Panc1 (cell line): ENCODE measurements around the gene ADGRD1. TPM values are rescaled to one million over a fixed set of nuclear protein-coding genes. Genes with fewer than 3 reads are reported as not detected.

Source experiments
- ATAC-seq: fragments of 200-7000 bp; cut with Tn5 transposase; 2 replicates; pipeline ENCODE4 v1.9.1; 2020; ENCODE audit warnings: mild to moderate bottlenecking, moderate library complexity
- BruUV-seq: library from RNA; stranded (reverse); fragments of 400-500 nt; replicated peaks from 2 replicates; lab custom pipeline; 2021; lab: Mats Ljungman, UMichigan
- CTCF ChIA-PET: fragments of 300-600 bp; sonication (Branson Sonifier 250); formaldehyde crosslinking; loops from one replicate; lab custom pipeline; 2022; ENCODE audit warnings: antibody characterized with exemption; lab: Charles Lee
- POLR2A ChIA-PET: fragments of 300-600 bp; sonication (Branson Sonifier 250); formaldehyde crosslinking; loops from one replicate; lab custom pipeline; 2022; ENCODE audit warnings: antibody characterized with exemption; lab: Charles Lee
- DNase-seq: peaks from one replicate; pipeline ENCODE4 v3.0.0-alpha.2; 2010; ENCODE audit warnings: low read depth, low spot score
- H3K27ac ChIP-seq: 2 replicates; pipeline ENCODE4 v1.5.1; 2011; ENCODE audit warnings: mild to moderate bottlenecking, low read length, inconsistent platforms
- H3K27me3 ChIP-seq: fragments of 200-500 bp; sonication (Bioruptor generic); 2 replicates; pipeline ENCODE4 v1.6.0; 2014; ENCODE audit warnings: low read length, inconsistent platforms; ENCODE audit not compliant: control insufficient read depth, insufficient read depth
- H3K36me3 ChIP-seq: fragments of 200-500 bp; sonication (Bioruptor generic); 2 replicates; pipeline ENCODE4 v1.5.1; 2014; ENCODE audit warnings: inconsistent platforms, mild to moderate bottlenecking, low read length, moderate library complexity; ENCODE audit not compliant: control insufficient read depth, insufficient read depth
- H3K4me1 ChIP-seq: 2 replicates; pipeline ENCODE4 v1.5.1; 2011; ENCODE audit warnings: inconsistent platforms, mild to moderate bottlenecking, low read length, moderate library complexity; ENCODE audit not compliant: control insufficient read depth, insufficient read depth
- H3K4me3 ChIP-seq, 2 experiments: 2 replicates each; pipeline ENCODE4 v1.5.1; 2011 to 2012; ENCODE audit warnings: low read depth in 2 of 2, low read length in 2 of 2, mild to moderate bottlenecking in 2 of 2, inconsistent platforms in 1 of 2, moderate library complexity in 1 of 2
- H3K9me3 ChIP-seq: fragments of 200-500 bp; sonication (Bioruptor generic); 2 replicates; pipeline ENCODE4 v1.5.1; 2014; ENCODE audit warnings: low read depth, mild to moderate bottlenecking, inconsistent platforms, low read length, moderate library complexity; ENCODE audit not compliant: control insufficient read depth, insufficient read depth
- CTCF ChIP-seq: fragments of 450-650 bp; IDR thresholded peaks from 2 replicates; pipeline ENCODE4 v1.5.1; 2017; ENCODE audit warnings: mild to moderate bottlenecking
- POLR2AphosphoS5 ChIP-seq: IDR thresholded peaks from 2 replicates; pipeline ENCODE4 v1.6.1; 2012; ENCODE audit warnings: mild to moderate bottlenecking, low read depth, low read length, moderate library complexity
- REST ChIP-seq, 2 experiments: IDR thresholded peaks; 2 replicates each; pipeline ENCODE4 v1.6.1; 2011 to 2012; ENCODE audit warnings: low read depth in 2 of 2, control low read depth in 1 of 2, low read length in 1 of 2, mild to moderate bottlenecking in 1 of 2, moderate library complexity in 1 of 2; ENCODE audit not compliant: insufficient read depth in 1 of 2
- SIN3A ChIP-seq: IDR thresholded peaks from 2 replicates; pipeline ENCODE4 v1.6.1; 2012; ENCODE audit warnings: low read depth, mild to moderate bottlenecking, low read length, moderate library complexity, borderline replicate concordance; ENCODE audit not compliant: insufficient read depth
- TCF7L2 ChIP-seq: IDR thresholded peaks from 2 replicates; pipeline ENCODE4 v1.6.1; 2011; ENCODE audit warnings: mild to moderate bottlenecking, low read depth, low read length, inconsistent platforms
- in situ Hi-C: cut with HindIII; loops from 2 replicates; pipeline ENCODE4 v1.10.0; 2016; ENCODE audit warnings: low sequenced_read_pairs, low pct_unique_long_range_greater_than_20kb
- intact Hi-C: fragments of 100-400 bp; cut with micrococcal nuclease; formaldehyde crosslinking; loops from one replicate; pipeline ENCODE4 v1.10.0; 2022; ENCODE audit not compliant: unreplicated experiment
- total RNA-seq: library from RNA; stranded (reverse); gene quantifications from one replicate; pipeline ENCODE4 v1.2.1, GENCODE V29; 2021; ENCODE audit not compliant: unreplicated experiment

The ADGRD1 gene
- total RNA-seq, 1 experiment from 2014 or later, result 0.21 TPM

- BruUV-seq, result no TSS peak
- CTCF ChIA-PET, result no interaction called here
- H3K36me3 ChIP-seq, result no peaks in the 10 kb centered on the region
- DNase-seq (no peak), ATAC-seq (no peak)
- in situ Hi-C loops (no loop called here), intact Hi-C loops (no loop called here)
- H3K27ac ChIP-seq, result no peak overlapping the region
- H3K4me3 ChIP-seq, result no peak overlapping the region
- H3K27me3 ChIP-seq, result peaks cover 6% of the 10 kb centered on the region
- H3K4me1 ChIP-seq, result no peaks in the 10 kb centered on the region
- TF ChIP-seq SIN3A (no peak), REST (IDR thresholded peaks at IDR 0.05; ENCODE audit: insufficient read depth in 1 of 2, low read depth in 2 of 2, low read length in 1 of 2) (no peak), CTCF (no peak), TCF7L2 (no peak), POLR2AphosphoS5 (no peak)
- no peaks in the 10 kb centered on the region for H3K9me3 ChIP-seq
- POLR2A ChIA-PET, result no interaction called here
These were observed 38.7 kb downstream of the ADGRD1 start for GRCh38 chr12:130992448-130992847.

- Histone ChIP-seq H3K4me3 (no peak overlapping the region), H3K36me3 (no peaks in the 10 kb centered on the region), H3K27ac (no peak overlapping the region), H3K9me3 (no peaks in the 10 kb centered on the region), H3K27me3 (peaks cover 3% of the 10 kb centered on the region), H3K4me1 (no peaks in the 10 kb centered on the region)
- POLR2A ChIA-PET, result no interaction called here
- TF ChIP-seq CTCF, result no peak
- TF ChIP-seq SIN3A, result no peak
- no peak for TF ChIP-seq POLR2AphosphoS5
- TF ChIP-seq TCF7L2, result no peak
- CTCF ChIA-PET, result no interaction called here
- BruUV-seq, result no TSS peak
- intact Hi-C loops, result no loop called here
- DNase-seq (no peak), ATAC-seq (no peak)
- in situ Hi-C loops, result no loop called here
These were observed 39.4 kb downstream of the ADGRD1 start for GRCh38 chr12:130992979-130993538.
